NCI-H69 (cell line): ENCODE data around the gene WBP1L.
"Not testable (repeated sequence)": the region's sequence is repeated elsewhere in the genome, so short reads cannot be mapped to it uniquely, and the experiment has no call there.

Source experiments
- DNase-seq: peaks from one replicate; lab custom pipeline; 2025; lab: John Stamatoyannopoulos, UW

WBP1L gene

GRCh38 chr10:102838276-102838927 is 94.7 kb downstream of the WBP1L start:
- DNase-seq: not testable (repeated sequence)

DNA sequence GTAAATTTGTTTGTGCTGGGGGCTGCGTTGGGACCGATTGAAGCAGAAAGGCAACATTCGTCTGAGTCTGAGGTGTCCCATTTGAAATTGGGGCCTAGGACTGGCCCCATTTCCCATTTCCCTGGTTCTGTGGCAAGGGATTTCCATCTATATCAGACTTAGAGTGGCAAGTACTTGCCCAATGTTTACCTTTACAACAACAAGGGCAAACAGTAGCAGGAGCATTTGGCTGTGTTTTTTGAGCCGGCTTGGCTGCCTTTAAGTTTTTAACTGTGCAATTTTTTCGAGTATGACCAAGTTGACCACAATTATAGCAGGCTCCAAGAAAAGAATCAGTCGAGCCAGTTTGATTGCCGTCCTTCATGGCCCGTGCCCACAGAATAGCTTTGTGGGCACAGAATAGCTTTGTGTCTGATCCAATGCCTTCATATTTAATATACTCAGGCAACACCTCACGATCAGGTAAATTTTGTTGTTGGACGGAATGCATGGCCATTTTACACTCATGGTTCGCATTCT is 98.1 kb downstream of the WBP1L start:
- DNase-seq: no peak

DNA sequence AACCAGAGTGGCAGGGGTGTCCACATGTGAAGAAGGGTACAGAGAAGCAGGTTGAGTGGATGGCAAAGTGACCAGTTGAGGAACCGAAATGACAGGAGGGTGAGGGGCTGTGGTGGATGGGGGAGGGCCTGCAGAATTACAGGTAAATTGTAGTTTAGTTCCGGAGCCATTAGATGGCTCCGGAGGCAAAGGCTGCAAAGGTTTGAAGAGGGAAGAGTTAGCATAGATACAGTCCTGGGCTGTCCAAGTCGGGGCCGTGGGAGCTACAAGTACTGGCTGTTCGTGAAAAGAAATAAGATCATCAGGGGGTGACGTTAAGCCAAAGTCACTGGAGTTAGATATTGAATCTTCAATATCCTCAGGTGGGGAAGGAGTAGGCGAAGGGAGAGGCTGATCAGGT is 99.4 kb downstream of the WBP1L start:
- DNase-seq: not testable (repeated sequence)

DNA sequence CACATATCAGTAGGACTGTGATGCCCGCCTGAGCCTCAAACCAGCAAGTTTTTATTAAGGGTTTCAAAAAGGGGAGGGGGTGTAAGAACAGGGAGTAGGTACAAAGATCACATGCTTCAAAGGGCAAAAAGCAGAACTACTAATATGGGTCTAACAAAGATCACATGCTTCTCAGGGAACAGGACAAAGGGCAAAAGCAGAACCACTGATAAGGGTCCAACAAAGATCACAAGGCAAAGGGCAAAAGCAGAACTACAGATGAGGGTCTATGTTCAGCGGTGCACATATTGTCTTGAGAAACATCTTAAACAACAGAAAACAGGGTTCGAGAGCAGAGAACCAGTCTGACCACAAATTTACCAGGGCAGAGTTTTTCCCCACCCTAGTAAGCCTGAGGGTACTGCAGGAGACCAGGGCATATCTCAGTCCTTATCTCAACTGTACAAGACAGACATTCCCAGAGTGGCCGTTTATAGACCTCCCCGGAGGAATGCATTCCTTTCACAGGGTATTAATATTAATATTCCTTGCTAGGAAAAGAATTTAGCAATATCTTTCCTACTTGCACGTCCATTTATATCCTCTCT is 100.5 kb downstream of the WBP1L start:
- not testable (repeated sequence) for DNase-seq

DNA sequence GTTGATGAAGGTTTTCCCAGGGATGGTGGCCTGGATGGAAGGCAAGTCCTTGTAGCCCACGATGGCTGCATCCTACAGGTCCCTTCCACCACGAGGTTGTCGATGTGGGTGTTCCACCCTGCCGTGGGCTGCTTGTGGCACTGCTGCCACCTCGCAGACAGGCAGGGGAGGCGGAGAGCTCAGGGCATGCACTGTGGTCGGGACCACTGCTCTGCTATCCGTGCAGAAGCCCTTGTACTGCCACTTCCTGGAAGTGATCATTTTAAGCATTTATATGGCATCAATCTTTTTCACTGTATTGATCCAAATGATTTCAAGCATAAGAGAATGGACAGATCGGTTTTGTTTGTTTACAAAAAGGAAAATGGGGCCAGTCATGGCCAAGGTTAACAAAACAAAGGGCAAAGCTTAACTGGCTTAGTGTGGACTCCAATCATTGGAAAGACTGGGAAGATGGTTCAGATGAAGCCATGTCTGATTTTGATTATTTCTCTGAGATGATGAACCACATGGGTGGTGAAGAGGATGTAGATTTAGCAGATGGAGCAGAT is 101.7 kb downstream of the WBP1L start:
- DNase-seq: no peak

DNA sequence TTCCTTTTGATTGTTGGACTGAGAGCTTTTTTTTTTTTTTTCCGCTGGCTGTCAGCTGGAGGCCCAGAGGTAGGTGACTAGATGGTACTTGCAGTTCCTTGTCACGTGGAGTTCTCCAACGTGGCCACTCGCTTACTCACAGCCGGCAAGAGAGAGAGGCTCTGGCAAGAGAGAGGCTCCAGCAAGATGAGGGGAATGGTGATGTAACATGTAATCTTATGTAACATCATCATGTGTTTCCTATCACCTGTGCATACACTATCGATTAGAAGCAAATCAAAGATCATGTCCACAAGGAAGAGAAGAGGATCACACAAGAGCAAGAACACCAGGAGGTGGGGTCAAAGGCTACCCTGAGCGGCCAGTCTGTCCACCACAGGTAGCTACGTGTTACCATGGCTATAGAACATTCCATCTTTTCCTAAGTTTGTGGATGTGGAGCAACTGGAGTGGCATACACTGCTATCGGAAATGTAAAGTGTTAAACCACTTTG is 106.3 kb downstream of the WBP1L start:
- no peak for DNase-seq

GRCh38 chr10:102853237-102853636 is 109.5 kb downstream of the WBP1L start:
- DNase-seq: not testable (repeated sequence)

DNA sequence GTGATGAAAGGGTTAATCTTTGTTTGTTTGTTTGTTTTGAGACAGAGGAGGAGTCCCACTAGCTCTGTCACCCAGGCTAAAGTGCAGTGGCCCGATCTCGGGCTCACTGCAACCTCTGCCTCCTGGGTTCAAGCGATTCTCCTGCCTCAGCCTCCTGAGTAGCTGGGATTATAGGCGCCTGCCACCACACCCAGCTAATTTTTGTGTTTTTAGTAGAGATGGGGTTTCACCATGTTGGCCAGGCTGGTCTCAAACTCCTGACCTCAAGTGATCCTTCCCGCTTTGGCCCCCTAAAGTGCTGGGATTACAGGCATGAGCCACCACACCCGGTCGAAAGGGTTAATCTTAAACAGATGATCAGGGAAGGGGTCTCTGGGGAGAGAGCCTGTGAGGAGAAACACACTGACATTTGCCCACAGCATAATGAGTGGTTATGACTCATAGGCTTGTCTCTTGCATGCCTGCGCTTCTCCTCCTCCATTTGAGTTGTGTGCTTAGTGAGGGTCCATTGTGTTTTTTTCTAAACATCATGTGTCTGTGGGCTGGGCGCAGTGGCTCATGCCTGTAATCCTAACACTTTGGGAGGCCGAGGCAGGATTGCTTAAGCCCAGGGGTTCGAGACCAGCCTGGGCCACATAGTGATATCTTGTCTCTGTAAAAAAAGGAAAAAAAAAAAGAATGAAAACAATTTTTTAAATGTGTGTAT is 112.1 kb downstream of the WBP1L start:
- DNase-seq: peak; percentile 88

GRCh38 chr10:102856758-102857424 is 113.1 kb downstream of the WBP1L start:
- no peak for DNase-seq

- no peak for DNase-seq
Measured at GRCh38 chr10:102859911-102860310, 116.2 kb downstream of the WBP1L start.

- DNase-seq: no peak
Measured at GRCh38 chr10:102863660-102864059, 119.9 kb downstream of the WBP1L start.

DNA sequence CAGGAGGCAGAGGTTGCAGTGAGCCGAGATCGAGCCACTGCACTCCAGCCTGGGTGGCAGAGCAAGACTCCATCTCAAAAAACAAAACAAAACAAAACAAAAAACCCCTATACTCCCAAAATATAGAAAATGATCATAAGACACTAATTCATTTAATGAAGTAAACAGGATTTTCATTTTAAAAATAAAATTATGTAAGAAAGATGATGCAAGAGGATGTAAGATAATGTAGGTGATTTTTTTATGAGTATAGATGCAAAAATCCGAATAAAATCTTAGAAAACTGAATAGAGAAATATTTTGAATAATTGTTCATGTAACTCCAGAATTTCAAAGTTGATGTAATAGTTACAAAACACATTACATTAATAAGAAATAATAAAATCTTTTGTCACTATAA is 121.9 kb downstream of the WBP1L start:
- DNase-seq: no peak
